Measurements from ENCODE around the gene DHRS3. TPM values are rescaled to one million over a fixed set of nuclear protein-coding genes. Genes with fewer than 3 reads are reported as not detected.
"Not testable (repeated sequence)": the region's sequence is repeated elsewhere in the genome, so short reads cannot be mapped to it uniquely, and the experiment has no call there.

DHRS3 gene
- 17.7 and 26.2 TPM in 2 replicates for total RNA-seq (2014; rRNA removed; shearing (Covaris generic))

- H3K4me3 ChIP-seq (ENCODE audit: insufficient read depth, low read depth, low read length), result peak within 1 kb of the TSS; percentile 58
- DNase-seq, result peak; percentile 97
- H3K36me3 ChIP-seq (replicated peaks; ENCODE audit: control insufficient read depth, insufficient read depth, low read length), result no peaks in the 10 kb centered on the region
- peaks cover 4% of the 10 kb centered on the region; the same call in 1 of the 2 replicates for H3K27me3 ChIP-seq (ENCODE audit: control insufficient read depth, insufficient read depth, low read length)
Measured at GRCh38 chr1:12617901-12618660, at the start of gene DHRS3. Gene DHRS3, minus strand, starts transcription at chr1:12618210. Its CDS starts 862 bp downstream, at chr1:12617348.

- no peak overlapping the region for H3K4me3 ChIP-seq (ENCODE audit: insufficient read depth, low read depth, low read length)
- no peak for DNase-seq
- H3K27me3 ChIP-seq (ENCODE audit: control insufficient read depth, insufficient read depth, low read length), result no peaks in the 10 kb centered on the region; the same call in 1 of the 2 replicates
- no peaks in the 10 kb centered on the region for H3K36me3 ChIP-seq (replicated peaks; ENCODE audit: control insufficient read depth, insufficient read depth, low read length)
Measured at GRCh38 chr1:12666141-12666735, 48.2 kb upstream of the DHRS3 start.

- no peaks in the 10 kb centered on the region; the same call in 1 of the 2 replicates for H3K27me3 ChIP-seq (ENCODE audit: control insufficient read depth, insufficient read depth, low read length)
- H3K36me3 ChIP-seq (replicated peaks; ENCODE audit: control insufficient read depth, insufficient read depth, low read length), result no peaks in the 10 kb centered on the region
- no peak for DNase-seq
- H3K4me3 ChIP-seq (ENCODE audit: insufficient read depth, low read depth, low read length), result no peak overlapping the region
Measured at GRCh38 chr1:12665511-12665910, 47.5 kb upstream of the DHRS3 start.

GRCh38 chr1:12662556-12662955, 44.5 kb upstream of the DHRS3 start:
- DNase-seq, result no peak
- H3K36me3 ChIP-seq (replicated peaks; ENCODE audit: control insufficient read depth, insufficient read depth, low read length), result no peaks in the 10 kb centered on the region
- no peaks in the 10 kb centered on the region; the same call in 1 of the 2 replicates for H3K27me3 ChIP-seq (ENCODE audit: control insufficient read depth, insufficient read depth, low read length)
- H3K4me3 ChIP-seq (ENCODE audit: insufficient read depth, low read depth, low read length), result no peak overlapping the region

- no peaks in the 10 kb centered on the region for H3K36me3 ChIP-seq (replicated peaks; ENCODE audit: control insufficient read depth, insufficient read depth, low read length)
- no peak for DNase-seq
- no peaks in the 10 kb centered on the region; the same call in 1 of the 2 replicates for H3K27me3 ChIP-seq (ENCODE audit: control insufficient read depth, insufficient read depth, low read length)
- H3K4me3 ChIP-seq (ENCODE audit: insufficient read depth, low read depth, low read length), result no peak overlapping the region
Measured at GRCh38 chr1:12661606-12662219, 43.7 kb upstream of the DHRS3 start.

GRCh38 chr1:12658531-12659453, 40.8 kb upstream of the DHRS3 start:
- H3K36me3 ChIP-seq (replicated peaks; ENCODE audit: control insufficient read depth, insufficient read depth, low read length), result no peaks in the 10 kb centered on the region

GRCh38 chr1:12657885-12658512, 40.0 kb upstream of the DHRS3 start:
- H3K4me3 ChIP-seq (ENCODE audit: insufficient read depth, low read depth, low read length); H3K27me3 ChIP-seq (ENCODE audit: control insufficient read depth, insufficient read depth, low read length); DNase-seq; H3K36me3 ChIP-seq (replicated peaks; ENCODE audit: control insufficient read depth, insufficient read depth, low read length): not testable (repeated sequence)

More at GRCh38 chr1:12658531-12659453, 40.8 kb upstream of the DHRS3 start:
- peak; percentile 93 for DNase-seq
- Histone ChIP-seq H3K4me3 (ENCODE audit: insufficient read depth, low read depth, low read length) (no peak overlapping the region), H3K27me3 (ENCODE audit: control insufficient read depth, insufficient read depth, low read length) (no peaks in the 10 kb centered on the region; the same call in 1 of the 2 replicates)

- no peaks in the 10 kb centered on the region for H3K36me3 ChIP-seq (replicated peaks; ENCODE audit: control insufficient read depth, insufficient read depth, low read length)
- H3K27me3 ChIP-seq (ENCODE audit: control insufficient read depth, insufficient read depth, low read length), result no peaks in the 10 kb centered on the region; the same call in 1 of the 2 replicates
- DNase-seq, result no peak
- H3K4me3 ChIP-seq (ENCODE audit: insufficient read depth, low read depth, low read length), result no peak overlapping the region
Measured at GRCh38 chr1:12657060-12657884, 39.3 kb upstream of the DHRS3 start.

GRCh38 chr1:12656575-12656974, 38.6 kb upstream of the DHRS3 start:
- Histone ChIP-seq H3K27me3 (ENCODE audit: control insufficient read depth, insufficient read depth, low read length) (no peaks in the 10 kb centered on the region; the same call in 1 of the 2 replicates), H3K36me3 (replicated peaks; ENCODE audit: control insufficient read depth, insufficient read depth, low read length) (no peaks in the 10 kb centered on the region), H3K4me3 (ENCODE audit: insufficient read depth, low read depth, low read length) (no peak overlapping the region)
- no peak for DNase-seq

GRCh38 chr1:12654657-12655056, 36.6 kb upstream of the DHRS3 start:
- DNase-seq, result no peak
- H3K27me3 ChIP-seq (ENCODE audit: control insufficient read depth, insufficient read depth, low read length), result no peaks in the 10 kb centered on the region; the same call in 1 of the 2 replicates
- H3K36me3 ChIP-seq (replicated peaks; ENCODE audit: control insufficient read depth, insufficient read depth, low read length), result no peaks in the 10 kb centered on the region
- H3K4me3 ChIP-seq (ENCODE audit: insufficient read depth, low read depth, low read length), result no peak overlapping the region

GRCh38 chr1:12654004-12654567, 36.1 kb upstream of the DHRS3 start:
- Histone ChIP-seq H3K36me3 (replicated peaks; ENCODE audit: control insufficient read depth, insufficient read depth, low read length) (no peaks in the 10 kb centered on the region), H3K4me3 (ENCODE audit: insufficient read depth, low read depth, low read length) (no peak overlapping the region)
- DNase-seq, result no peak

GRCh38 chr1:12649971-12650421, 32.0 kb upstream of the DHRS3 start:
- Histone ChIP-seq H3K4me3 (ENCODE audit: insufficient read depth, low read depth, low read length) (no peak overlapping the region), H3K27me3 (ENCODE audit: control insufficient read depth, insufficient read depth, low read length) (no peaks in the 10 kb centered on the region), H3K36me3 (replicated peaks; ENCODE audit: control insufficient read depth, insufficient read depth, low read length) (no peaks in the 10 kb centered on the region)
- no peak for DNase-seq

More at GRCh38 chr1:12654004-12654567, 36.1 kb upstream of the DHRS3 start:
- no peaks in the 10 kb centered on the region; the same call in 1 of the 2 replicates for H3K27me3 ChIP-seq (ENCODE audit: control insufficient read depth, insufficient read depth, low read length)

All from H7 (cell line).